Fibroblast of the aortic adventitia (primary cell): Measurements from ENCODE around the gene GYPC. TPM values are rescaled to one million over a fixed set of nuclear protein-coding genes. Genes with fewer than 3 reads are reported as not detected.
A peak's percentile ranks its signal among the peaks of the same experiment; 100 is the strongest.
"Not testable (repeated sequence)": the region's sequence is repeated elsewhere in the genome, so short reads cannot be mapped to it uniquely, and the experiment has no call there.

Experiments used
- DNase-seq: peaks from one replicate; pipeline ENCODE4 v3.0.0-alpha.2; 2010; ENCODE audit warnings: low read depth
- H3K4me3 ChIP-seq: 2 replicates; pipeline ENCODE4 v1.5.1; 2011; ENCODE audit warnings: low read depth, mild to moderate bottlenecking, control low read depth, low read length, moderate library complexity
- CTCF ChIP-seq: IDR thresholded peaks from 2 replicates; pipeline ENCODE4 v1.5.1; 2011; ENCODE audit warnings: mild to moderate bottlenecking, low read length, control low read depth, inconsistent platforms; ENCODE audit not compliant: insufficient read depth
- total RNA-seq: library from RNA; depleted of rRNA; stranded (reverse); fragments of >200 nt; gene quantifications from 2 replicates; pipeline ENCODE4 v1.2.3, GENCODE V29; 2012; ENCODE audit warnings: low replicate concordance

Gene GYPC
- total RNA-seq, 1 donor: 62.7 TPM

- no peak overlapping the region for H3K4me3 ChIP-seq
- peak; percentile 17 for DNase-seq
- peak; percentile 57 for TF ChIP-seq CTCF
Measured at GRCh38 chr2:126634273-126634861, 21.6 kb upstream of the GYPC start.

- no peak for TF ChIP-seq CTCF
- H3K4me3 ChIP-seq: no peak overlapping the region
- DNase-seq: peak; percentile 48
Measured at GRCh38 chr2:126635281-126635680, 20.7 kb upstream of the GYPC start.

GRCh38 chr2:126635736-126636135, 20.2 kb upstream of the GYPC start:
- TF ChIP-seq CTCF: no peak
- H3K4me3 ChIP-seq: no peak overlapping the region
- no peak for DNase-seq

GRCh38 chr2:126637386-126637785, 18.6 kb upstream of the GYPC start:
- no peak for DNase-seq
- no peak overlapping the region for H3K4me3 ChIP-seq
- no peak for TF ChIP-seq CTCF

GRCh38 chr2:126638746-126639145, 17.2 kb upstream of the GYPC start:
- TF ChIP-seq CTCF: no peak
- no peak for DNase-seq
- no peak overlapping the region for H3K4me3 ChIP-seq

- H3K4me3 ChIP-seq: no peak overlapping the region
- DNase-seq: no peak
- no peak for TF ChIP-seq CTCF
Measured at GRCh38 chr2:126639276-126639675, 16.7 kb upstream of the GYPC start.

- not testable (repeated sequence) for H3K4me3 ChIP-seq, DNase-seq
Measured at GRCh38 chr2:126641294-126641693, 14.7 kb upstream of the GYPC start.
